ENCODE measurements around the gene IFT80.

Gene IFT80

DNA sequence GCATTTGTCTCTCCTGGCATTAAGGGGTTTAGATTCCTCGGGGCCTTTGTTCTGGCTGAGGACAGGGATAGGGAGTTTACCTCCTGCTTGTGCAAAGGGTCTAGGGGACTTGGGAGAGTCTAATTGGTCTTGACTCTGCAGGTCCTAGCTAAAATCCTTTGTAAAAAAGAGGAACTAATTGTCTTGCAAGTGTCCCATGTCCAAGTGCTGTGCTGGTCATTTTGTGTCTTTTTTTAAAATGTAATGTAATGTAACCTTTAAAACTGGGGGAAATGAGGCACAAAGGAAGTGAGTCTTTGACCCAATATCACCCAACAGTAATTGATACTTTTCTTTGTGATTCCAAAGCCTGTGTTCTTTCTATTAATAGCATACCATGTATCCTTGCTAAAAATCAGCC, 188.7 kb downstream of the IFT80 start:
- no peak for DNase-seq
